Thoracic aorta (tissue), 2 donors: Measurements from ENCODE around the gene GPATCH2. TPM values are rescaled to one million over a fixed set of nuclear protein-coding genes. Genes with fewer than 3 reads are reported as not detected.
A peak's percentile ranks its signal among the peaks of the same experiment; 100 is the strongest.
"Not testable (repeated sequence)": the region's sequence is repeated elsewhere in the genome, so short reads cannot be mapped to it uniquely, and the experiment has no call there.

ENCODE experiments used
- ATAC-seq: fragments of 150-250 bp; one replicate; pipeline ENCODE4 v1.8.0; 2017; ENCODE audit warnings: low read depth; ENCODE audit not compliant: insufficient number of reproducible peaks, low FRiP score
- DNase-seq: peaks from one replicate; pipeline ENCODE4 v3.0.0-alpha.2; 2020; ENCODE audit warnings: low spot score
- H3K27ac ChIP-seq, 2 donors: fragments of 200-600 bp; sonication (generic); 1 replicate in 1 of 2; 2 replicates in 1 of 2; pipeline ENCODE4 v1.5.1; 2016; ENCODE audit warnings: mild to moderate bottlenecking in 2 of 2, moderate library complexity in 2 of 2
- H3K27me3 ChIP-seq: fragments of 200-600 bp; sonication (generic); replicated peaks from 2 replicates; pipeline ENCODE4 v1.6.0; 2016; ENCODE audit warnings: mild to moderate bottlenecking; ENCODE audit not compliant: insufficient read depth
- H3K36me3 ChIP-seq: fragments of 200-600 bp; sonication (generic); one replicate; pipeline ENCODE4 v1.5.1; 2016
- H3K4me1 ChIP-seq, 2 donors: fragments of 200-600 bp; sonication (generic); 1 replicate in 1 of 2; 2 replicates in 1 of 2; pipeline versions ENCODE4 v1.5.1 to v1.6.0; 2016; ENCODE audit warnings: low read depth in 2 of 2, mild to moderate bottlenecking in 1 of 2; ENCODE audit not compliant: control insufficient read depth in 1 of 2
- H3K4me3 ChIP-seq: fragments of 200-600 bp; sonication (generic); 2 replicates; pipeline ENCODE4 v1.5.1; 2016; ENCODE audit warnings: mild to moderate bottlenecking
- H3K9me3 ChIP-seq: fragments of 200-600 bp; sonication (generic); 2 replicates; pipeline ENCODE4 v1.5.1; 2016
- total RNA-seq, 2 donors: library from RNA; depleted of rRNA; stranded (reverse); fragments of >200 nt; gene quantifications; one replicate each; pipeline versions ENCODE4 v1.1.0 to v1.2.3, GENCODE V29; 2016
- TF ChIP-seq, protein P1 (sequence below): fragments of 200-600 bp; sonication (generic); IDR thresholded peaks from one replicate; pipeline ENCODE4 v1.5.1; 2019; ENCODE audit warnings: antibody characterized with exemption

GPATCH2 gene
- total RNA-seq, 2 donors from 2014 or later = 16.2 to 20.5 TPM

DNA sequence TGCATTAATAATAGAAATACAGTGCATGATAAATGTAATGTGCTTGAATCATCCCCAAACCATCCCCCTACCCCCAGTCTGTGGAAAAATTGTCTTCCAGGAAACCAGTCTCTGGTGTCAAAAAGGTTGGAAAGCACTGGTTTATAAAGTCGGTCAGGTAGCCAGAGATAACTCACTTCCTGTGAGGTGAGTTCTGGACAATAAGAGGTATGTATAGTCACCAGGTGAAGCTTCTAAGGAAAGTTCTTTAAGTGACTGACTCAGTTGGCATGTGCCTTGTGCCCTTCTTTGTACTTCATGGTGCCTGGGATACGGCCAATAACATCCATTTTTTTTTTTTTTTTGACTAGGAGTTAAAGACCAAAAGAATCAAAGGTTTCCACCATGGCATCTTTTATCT, 103.7 kb downstream of the GPATCH2 start:
- no peaks in the 10 kb centered on the region for H3K9me3 ChIP-seq
- TF ChIP-seq, protein P1, sequence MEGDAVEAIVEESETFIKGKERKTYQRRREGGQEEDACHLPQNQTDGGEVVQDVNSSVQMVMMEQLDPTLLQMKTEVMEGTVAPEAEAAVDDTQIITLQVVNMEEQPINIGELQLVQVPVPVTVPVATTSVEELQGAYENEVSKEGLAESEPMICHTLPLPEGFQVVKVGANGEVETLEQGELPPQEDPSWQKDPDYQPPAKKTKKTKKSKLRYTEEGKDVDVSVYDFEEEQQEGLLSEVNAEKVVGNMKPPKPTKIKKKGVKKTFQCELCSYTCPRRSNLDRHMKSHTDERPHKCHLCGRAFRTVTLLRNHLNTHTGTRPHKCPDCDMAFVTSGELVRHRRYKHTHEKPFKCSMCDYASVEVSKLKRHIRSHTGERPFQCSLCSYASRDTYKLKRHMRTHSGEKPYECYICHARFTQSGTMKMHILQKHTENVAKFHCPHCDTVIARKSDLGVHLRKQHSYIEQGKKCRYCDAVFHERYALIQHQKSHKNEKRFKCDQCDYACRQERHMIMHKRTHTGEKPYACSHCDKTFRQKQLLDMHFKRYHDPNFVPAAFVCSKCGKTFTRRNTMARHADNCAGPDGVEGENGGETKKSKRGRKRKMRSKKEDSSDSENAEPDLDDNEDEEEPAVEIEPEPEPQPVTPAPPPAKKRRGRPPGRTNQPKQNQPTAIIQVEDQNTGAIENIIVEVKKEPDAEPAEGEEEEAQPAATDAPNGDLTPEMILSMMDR = no peak
- H3K4me3 ChIP-seq = no peak overlapping the region
- no peak overlapping the region for H3K27ac ChIP-seq
- H3K36me3 ChIP-seq = no peaks in the 10 kb centered on the region
- H3K27me3 ChIP-seq = no peaks in the 10 kb centered on the region
- H3K4me1 ChIP-seq = peaks cover 13 to 17% of the 10 kb centered on the region in 2 donors
- no peak for DNase-seq
- ATAC-seq = no peak

DNA sequence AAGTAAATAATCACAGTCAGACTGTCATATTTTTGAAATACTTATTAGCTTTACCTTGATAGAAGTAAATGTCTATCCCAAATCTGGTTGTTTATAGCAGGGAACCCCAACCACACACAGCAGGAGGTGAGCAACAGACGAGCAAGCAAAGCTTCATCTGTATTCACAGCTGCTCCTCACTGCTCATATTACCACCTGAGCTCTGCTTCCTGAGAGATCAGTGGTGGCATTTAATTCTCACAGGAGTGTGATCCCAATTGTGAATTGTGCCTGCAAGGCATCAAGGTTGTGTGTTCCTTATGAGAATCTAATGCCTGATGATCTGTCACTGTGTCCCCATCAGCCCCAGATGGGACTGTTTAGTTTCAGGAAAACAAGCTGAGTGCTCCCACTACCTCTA, 104.3 kb downstream of the GPATCH2 start:
- Histone ChIP-seq H3K27me3 (no peaks in the 10 kb centered on the region), H3K4me1 (peaks cover 13 to 17% of the 10 kb centered on the region in 2 donors), H3K9me3 (no peaks in the 10 kb centered on the region), H3K27ac (peak overlapping the region in 1 of 2 donors; percentile 48), H3K36me3 (no peaks in the 10 kb centered on the region), H3K4me3 (no peak overlapping the region)
- TF ChIP-seq, protein P1 = no peak
- ATAC-seq (no peak), DNase-seq (no peak)

DNA sequence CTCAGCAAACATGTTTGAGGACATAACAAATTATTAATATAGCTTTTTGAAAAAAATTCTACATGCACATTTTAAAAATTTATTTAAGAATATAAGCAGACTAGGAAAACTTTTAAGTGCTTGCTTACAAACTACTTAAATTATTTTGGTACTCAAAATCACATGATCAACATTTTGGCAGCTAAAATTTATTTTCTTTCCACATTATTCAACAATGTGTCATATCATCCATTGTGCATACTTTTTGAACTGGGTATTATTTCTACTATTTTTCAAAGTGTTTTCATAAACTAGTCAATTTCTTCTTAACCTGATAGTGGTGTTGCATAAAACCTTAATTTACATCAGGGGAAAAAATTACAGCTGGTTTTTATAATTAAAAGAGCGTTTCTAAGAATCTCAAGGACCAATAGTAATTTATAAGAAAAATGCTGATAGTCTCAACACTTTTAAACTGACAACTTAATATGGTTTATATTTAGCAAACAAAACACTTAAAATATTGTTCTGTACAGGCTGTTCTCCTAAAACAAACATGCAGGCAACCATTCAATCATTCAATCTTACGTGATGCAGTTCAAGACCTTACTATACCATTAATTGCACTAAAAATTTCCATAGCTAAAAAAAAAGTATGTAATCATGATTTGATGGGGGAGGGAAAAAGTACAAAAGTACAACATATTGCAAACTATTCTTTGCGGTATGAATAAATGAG, 105.0 kb downstream of the GPATCH2 start:
- ATAC-seq = peak; percentile 56
- Histone ChIP-seq H3K4me3 (peak overlapping the region; percentile 45), H3K27ac (peak overlapping the region; percentile 48 to 61)

DNA sequence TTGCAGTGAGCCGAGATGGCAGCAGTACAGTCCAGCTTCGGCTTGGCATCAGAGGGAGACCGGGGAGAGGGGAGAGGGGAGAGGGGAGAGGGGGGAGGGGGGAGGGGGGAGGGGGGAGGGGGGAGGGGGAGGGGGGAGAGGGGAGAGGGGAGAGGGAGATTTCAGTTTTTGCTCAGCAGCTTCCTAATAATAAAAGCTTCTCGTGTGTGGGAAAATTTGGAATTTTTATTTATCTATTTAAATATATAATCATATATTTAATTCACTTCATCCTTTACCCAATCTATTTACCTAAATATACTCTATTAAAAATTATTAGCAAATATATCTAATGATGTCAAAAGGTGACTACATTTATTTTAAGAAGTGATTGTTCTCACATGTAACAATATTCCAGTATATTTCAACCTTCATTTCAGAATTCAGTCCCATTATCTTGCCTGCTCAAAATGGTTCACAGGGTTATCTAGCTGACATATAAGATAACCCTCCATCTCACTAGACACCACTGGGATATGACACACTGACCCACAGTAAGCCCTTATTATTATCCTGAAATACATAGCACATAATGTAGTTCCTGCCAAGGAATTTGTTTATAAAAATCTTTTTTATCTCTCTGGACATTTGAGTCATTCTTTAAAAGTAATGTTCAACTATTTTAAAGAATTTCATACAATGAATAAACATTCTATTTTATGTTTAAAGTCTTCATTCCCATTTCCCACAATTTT, 105.9 kb downstream of the GPATCH2 start:
- Histone ChIP-seq H3K4me1 (peaks cover 13 to 17% of the 10 kb centered on the region in 2 donors), H3K36me3 (no peaks in the 10 kb centered on the region), H3K9me3 (no peaks in the 10 kb centered on the region), H3K27ac (peak overlapping the region; percentile 48 to 61), H3K4me3 (peak overlapping the region; percentile 45), H3K27me3 (no peaks in the 10 kb centered on the region)
- no peak for ATAC-seq
- TF ChIP-seq, protein P1 = no peak
- no peak for DNase-seq

More for the DNA sequence above, 105.0 kb downstream of the GPATCH2 start:
- Histone ChIP-seq H3K9me3 (no peaks in the 10 kb centered on the region), H3K36me3 (no peaks in the 10 kb centered on the region), H3K4me1 (peaks cover 13 to 17% of the 10 kb centered on the region in 2 donors), H3K27me3 (no peaks in the 10 kb centered on the region)
- no peak for DNase-seq
- TF ChIP-seq, protein P1 = no peak

DNA sequence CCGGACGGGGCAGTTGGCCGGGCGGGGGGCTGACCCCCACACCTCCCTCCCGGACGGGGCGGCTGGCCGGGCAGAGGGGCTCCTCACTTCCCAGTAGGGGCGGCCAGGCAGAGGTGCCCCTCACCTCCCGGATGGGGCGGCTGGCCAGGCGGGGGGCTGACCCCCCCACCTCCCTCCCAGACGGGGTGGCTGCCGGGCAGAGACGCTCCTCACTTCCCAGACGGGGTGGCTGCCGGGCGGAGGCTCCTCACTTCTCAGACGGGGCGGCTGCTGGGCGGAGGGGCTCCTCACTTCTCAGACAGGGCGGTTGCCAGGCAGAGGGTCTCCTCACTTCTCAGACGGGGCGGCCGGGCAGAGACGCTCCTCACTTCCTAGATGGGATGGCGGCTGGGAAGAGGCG, 107.0 kb downstream of the GPATCH2 start:
- ATAC-seq, H3K36me3 ChIP-seq, H3K9me3 ChIP-seq, H3K27me3 ChIP-seq, H3K4me3 ChIP-seq, DNase-seq, H3K27ac ChIP-seq: not testable (repeated sequence)
- H3K4me1 ChIP-seq = peaks cover 13 to 17% of the 10 kb centered on the region in 2 donors
